Large intestine (tissue), 3 donors: ENCODE measurements around the gene HSD17B2. TPM values are rescaled to one million over a fixed set of nuclear protein-coding genes. Genes with fewer than 3 reads are reported as not detected.

Experiments used
- DNase-seq, 2 donors: peaks; one replicate each; pipeline versions ENCODE4 v3.0.0 to v3.0.0-alpha.2; 2013
- H3K27ac ChIP-seq: one replicate; pipeline ENCODE4 v1.5.1; 2013; ENCODE audit warnings: low read length
- H3K27me3 ChIP-seq: 2 replicates; pipeline ENCODE4 v1.6.1; 2013; ENCODE audit warnings: low read length; ENCODE audit not compliant: control insufficient read depth, insufficient read depth
- H3K36me3 ChIP-seq: 2 replicates; pipeline ENCODE4 v1.6.1; 2013; ENCODE audit warnings: low read length; ENCODE audit not compliant: control insufficient read depth, insufficient read depth
- H3K4me1 ChIP-seq: one replicate; pipeline ENCODE4 v1.6.1; 2013; ENCODE audit warnings: low read length; ENCODE audit not compliant: control insufficient read depth, insufficient read depth
- H3K4me3 ChIP-seq: one replicate; pipeline ENCODE4 v1.5.1; 2013; ENCODE audit warnings: low read length
- H3K9me3 ChIP-seq: one replicate; pipeline ENCODE4 v1.6.1; 2013; ENCODE audit warnings: mild to moderate bottlenecking, low read depth, low read length, moderate library complexity; ENCODE audit not compliant: control insufficient read depth
- WGBS: methylation state at CpG from one replicate; pipeline ENCODE4 v1.1.5; 2013; ENCODE audit warnings: low lambda C conversion rate; ENCODE audit not compliant: insufficient coverage; 5-methylcytosine and 5-hydroxymethylcytosine counted together
- polyA plus RNA-seq: library from polyadenylated mRNA; unstranded; fragments of 120-200 nt; gene quantifications from one replicate; pipeline ENCODE4 v1.2.1, GENCODE V29; 2013

HSD17B2 gene
- polyA plus RNA-seq, 1 donor = 69.5 TPM

DNA sequence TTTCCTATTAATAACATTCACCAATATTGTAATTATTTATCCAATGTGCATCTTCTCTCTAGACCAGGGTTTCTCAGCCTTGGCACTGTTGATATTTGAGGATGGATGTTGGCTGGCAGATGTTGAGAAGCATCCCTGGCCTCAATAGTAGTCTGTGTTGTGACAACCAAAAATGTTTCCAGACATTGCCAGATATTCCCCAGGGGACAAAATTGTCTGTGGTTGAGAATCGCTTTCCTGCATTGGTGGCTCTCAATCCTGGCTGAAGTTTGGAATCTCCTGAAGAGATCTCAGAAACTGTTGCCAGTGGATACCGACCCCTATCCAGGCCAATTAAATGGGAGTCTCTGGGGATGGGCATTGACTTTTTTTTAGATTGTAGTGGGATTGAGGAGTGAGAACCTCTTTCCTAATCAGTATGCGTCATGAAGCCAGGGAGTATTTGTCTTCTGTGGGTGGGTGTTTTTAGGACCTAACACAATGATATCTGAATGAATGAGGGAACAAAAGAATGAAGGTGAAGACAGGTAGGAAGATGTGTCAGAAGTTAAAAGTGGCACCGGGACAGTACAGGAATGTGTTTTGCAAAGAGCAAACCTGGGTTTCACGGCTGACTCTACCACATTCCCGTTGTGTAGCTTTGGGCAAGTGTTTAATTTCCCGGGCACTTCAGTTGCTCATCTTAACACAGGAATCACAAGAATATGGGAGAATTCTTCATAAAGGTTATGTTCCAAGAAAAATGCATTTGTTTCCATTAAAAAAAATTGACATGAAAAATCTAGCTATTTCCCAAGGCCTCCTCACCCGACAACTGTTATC is 24.3 kb downstream of the HSD17B2 start:
- WGBS = 33% methylated on average over 1 of the region's 8 CpGs
- H3K27me3 ChIP-seq = no peaks in the 10 kb centered on the region
- H3K9me3 ChIP-seq = no peaks in the 10 kb centered on the region
- peak overlapping the region; percentile 33 for H3K27ac ChIP-seq
- peaks cover 3% of the 10 kb centered on the region for H3K36me3 ChIP-seq
- peaks cover 52% of the 10 kb centered on the region for H3K4me1 ChIP-seq
- no peak for DNase-seq
- H3K4me3 ChIP-seq = no peak overlapping the region

DNA sequence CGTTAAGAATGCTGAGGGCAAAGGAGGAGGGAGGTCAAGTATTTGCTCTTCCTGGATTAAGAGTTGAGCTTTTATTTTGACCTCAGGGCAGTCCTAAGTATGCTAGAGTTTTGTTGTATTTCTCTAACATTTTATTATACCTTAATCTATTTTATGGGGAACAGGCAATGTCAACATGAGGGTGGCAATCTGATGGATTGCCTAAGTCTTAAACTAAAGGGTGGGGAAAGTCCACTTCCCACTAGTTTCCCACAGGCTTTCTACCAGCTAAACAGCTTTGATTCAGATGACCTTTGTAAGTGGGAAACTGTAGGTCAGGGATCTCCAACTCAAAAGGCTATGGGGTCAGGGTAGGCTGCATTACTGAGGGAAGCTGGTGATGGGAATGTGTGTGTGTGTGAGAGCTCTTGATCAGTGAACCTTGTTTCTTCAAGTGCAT is 24.9 kb downstream of the HSD17B2 start:
- H3K27ac ChIP-seq = peak overlapping the region; percentile 61
- no peak overlapping the region for H3K4me3 ChIP-seq
- H3K4me1 ChIP-seq = peaks cover 51% of the 10 kb centered on the region
- H3K27me3 ChIP-seq = no peaks in the 10 kb centered on the region
- H3K9me3 ChIP-seq = no peaks in the 10 kb centered on the region
- peaks cover 3% of the 10 kb centered on the region for H3K36me3 ChIP-seq
- WGBS = 17% methylated on average over 1 of the region's 1 CpG
- peak; percentile 64 to 88 for DNase-seq

DNA sequence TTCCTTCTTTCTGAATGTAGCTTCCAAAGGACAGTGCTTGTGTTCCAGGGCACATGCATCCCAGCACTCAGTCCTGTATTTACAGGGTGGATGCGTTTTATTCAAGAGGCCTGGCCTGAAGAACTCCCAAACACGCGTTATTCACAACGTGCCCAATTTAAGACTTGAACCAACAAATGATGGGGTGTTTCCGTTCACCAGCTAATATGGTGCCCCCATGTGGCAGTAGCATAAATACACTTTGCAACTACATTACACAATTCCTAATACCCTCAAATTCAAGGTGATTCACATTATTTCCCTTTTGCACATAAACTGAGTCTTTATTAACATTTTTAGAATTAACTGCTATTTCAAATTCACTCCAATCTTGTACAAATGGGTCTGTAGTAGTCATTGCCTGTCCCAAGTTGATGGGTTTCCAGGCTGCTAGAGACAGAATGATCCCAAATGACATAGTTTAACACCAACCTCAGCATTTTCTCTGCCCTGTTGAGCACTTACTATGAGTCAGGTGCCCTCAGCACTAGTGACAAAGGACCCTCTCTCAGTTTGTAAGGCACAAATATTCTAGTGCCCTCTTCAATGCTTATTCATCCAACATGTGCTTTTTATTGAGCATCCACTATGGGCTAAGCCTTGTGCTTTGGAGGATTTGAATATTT is 26.9 kb downstream of the HSD17B2 start:
- Histone ChIP-seq H3K27ac (no peak overlapping the region), H3K27me3 (no peaks in the 10 kb centered on the region), H3K4me1 (peaks cover 43% of the 10 kb centered on the region), H3K36me3 (peaks cover 3% of the 10 kb centered on the region), H3K4me3 (no peak overlapping the region), H3K9me3 (no peaks in the 10 kb centered on the region)
- DNase-seq = peak in 1 of 2 donors; percentile 36
- WGBS = no CpG with 5 or more reads among the region's 5 CpGs

DNA sequence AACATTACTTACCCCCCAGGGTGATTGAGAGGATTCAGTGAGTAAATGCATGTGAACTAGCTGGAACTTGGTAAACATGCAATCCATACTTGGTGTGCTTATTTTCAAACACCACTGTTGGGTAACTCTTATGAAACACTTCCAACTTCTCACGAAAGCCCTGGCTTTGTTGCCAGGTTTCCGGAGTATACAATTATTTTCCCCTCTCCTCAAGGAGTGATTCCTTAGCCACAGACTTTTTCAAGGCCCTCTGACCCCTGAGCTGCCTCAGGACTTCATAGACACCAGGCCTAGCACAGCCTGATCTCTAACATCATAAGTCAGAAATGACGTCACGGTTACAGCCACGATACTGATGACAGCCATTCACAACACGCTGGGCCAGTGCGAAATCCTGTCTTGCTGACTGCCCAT is 27.6 kb downstream of the HSD17B2 start:
- Histone ChIP-seq H3K36me3 (no peaks in the 10 kb centered on the region), H3K4me3 (no peak overlapping the region), H3K4me1 (peaks cover 42% of the 10 kb centered on the region), H3K27me3 (no peaks in the 10 kb centered on the region), H3K27ac (no peak overlapping the region), H3K9me3 (no peaks in the 10 kb centered on the region)
- 100% methylated on average over 2 of the region's 7 CpGs for WGBS
- DNase-seq = no peak

DNA sequence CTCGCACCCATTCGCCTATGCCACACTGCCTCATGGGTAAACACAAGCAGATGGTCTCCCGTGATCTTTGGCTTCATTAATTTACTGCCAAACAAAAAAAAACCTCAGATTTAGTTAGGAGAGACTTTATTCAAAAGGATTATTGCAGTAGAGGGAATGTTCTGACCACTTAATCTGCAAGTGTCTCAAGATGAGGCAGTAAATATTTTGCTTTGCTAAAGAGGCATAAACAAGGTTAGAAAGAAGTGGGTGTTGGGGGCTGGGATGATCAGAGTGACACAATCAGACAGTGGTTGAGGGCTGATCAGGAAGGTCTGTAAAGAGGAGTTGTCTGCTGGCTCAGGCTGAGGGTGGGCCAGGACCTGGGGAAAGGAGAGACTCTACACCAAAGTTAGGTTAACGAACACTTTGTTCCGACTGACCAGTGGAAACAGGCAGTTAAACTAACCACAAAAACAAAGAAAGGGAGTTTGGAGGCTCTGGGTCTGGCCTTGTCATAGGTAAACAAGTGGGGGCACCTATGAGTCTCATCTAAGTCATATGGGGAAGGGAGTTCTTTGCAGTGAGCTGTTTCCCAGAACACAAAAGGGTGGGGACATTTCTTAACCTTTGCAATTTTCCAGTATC is 28.5 kb downstream of the HSD17B2 start:
- Histone ChIP-seq H3K4me1 (peaks cover 47% of the 10 kb centered on the region), H3K9me3 (no peaks in the 10 kb centered on the region), H3K36me3 (peaks cover 4% of the 10 kb centered on the region), H3K27me3 (no peaks in the 10 kb centered on the region), H3K27ac (no peak overlapping the region), H3K4me3 (no peak overlapping the region)
- DNase-seq = no peak
- no CpG with 5 or more reads among the region's 5 CpGs for WGBS

DNA sequence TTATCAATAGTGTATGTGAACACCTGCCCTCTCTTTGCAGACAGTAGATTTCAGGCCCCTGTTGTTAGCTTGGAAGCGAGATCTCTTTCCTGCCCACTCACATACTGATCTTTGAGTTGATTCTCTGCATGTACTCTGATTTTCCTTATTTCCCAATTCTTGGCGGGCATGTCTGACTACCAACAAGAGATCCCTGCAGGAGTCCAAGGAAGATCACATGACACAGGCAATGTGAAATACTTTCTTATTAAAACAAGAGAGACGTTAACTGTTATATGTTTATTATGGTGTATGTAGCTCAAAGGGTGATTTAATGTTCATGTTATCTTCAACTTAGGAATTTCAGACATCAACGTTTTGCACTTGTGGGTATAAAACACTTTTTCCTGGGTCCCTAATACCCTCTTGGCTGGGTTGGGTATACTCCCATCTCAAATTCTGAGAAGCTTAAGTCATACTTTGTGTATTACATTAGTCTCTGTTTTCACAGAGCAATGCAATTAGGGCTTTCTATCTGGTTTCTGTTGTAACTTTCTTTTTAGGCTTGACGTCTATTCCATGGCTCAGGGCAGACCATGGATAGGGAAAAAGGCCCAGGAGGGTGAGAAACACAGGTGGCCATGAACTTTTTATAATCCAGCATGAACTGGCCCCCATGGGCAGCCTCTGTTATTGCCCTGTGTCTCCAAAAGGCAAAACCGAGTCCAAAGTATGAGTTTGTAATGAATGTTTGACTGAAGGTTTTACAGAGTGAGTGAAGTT is 32.2 kb downstream of the HSD17B2 start:
- Histone ChIP-seq H3K36me3 (peaks cover 32% of the 10 kb centered on the region), H3K4me1 (peaks cover 25% of the 10 kb centered on the region), H3K4me3 (no peak overlapping the region), H3K9me3 (no peaks in the 10 kb centered on the region), H3K27me3 (no peaks in the 10 kb centered on the region), H3K27ac (peak overlapping the region; percentile 55)
- peak; percentile 39 to 78 for DNase-seq
- 13% methylated on average over 1 of the region's 6 CpGs for WGBS

DNA sequence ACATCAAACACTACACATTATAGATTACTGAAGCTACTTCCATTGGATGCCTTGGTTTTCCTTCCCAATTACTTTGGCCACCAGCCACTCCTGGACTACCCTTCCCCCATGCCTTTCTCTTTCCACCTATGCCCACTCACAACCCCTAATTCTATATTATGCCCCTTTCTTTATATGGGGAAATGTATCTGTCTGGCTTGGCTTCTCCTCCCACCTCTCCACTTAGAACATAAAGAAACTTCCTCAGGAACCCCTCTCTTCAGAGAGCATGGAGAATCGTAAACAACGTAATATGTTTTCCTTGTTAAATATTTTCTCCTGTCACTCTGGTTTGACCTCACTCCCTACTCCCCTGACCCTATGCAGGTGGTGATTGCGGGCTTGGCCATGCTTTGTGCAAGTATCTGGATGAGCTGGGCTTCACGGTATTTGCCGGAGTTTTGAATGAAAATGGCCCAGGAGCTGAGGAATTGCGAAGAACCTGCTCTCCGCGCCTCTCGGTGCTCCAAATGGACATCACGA is 32.8 kb downstream of the HSD17B2 start:
- Histone ChIP-seq H3K4me1 (peaks cover 25% of the 10 kb centered on the region), H3K9me3 (no peaks in the 10 kb centered on the region), H3K27me3 (no peaks in the 10 kb centered on the region), H3K27ac (peak overlapping the region; percentile 55), H3K4me3 (no peak overlapping the region), H3K36me3 (peaks cover 36% of the 10 kb centered on the region)
- DNase-seq = no peak
- no CpG with 5 or more reads among the region's 10 CpGs for WGBS

DNA sequence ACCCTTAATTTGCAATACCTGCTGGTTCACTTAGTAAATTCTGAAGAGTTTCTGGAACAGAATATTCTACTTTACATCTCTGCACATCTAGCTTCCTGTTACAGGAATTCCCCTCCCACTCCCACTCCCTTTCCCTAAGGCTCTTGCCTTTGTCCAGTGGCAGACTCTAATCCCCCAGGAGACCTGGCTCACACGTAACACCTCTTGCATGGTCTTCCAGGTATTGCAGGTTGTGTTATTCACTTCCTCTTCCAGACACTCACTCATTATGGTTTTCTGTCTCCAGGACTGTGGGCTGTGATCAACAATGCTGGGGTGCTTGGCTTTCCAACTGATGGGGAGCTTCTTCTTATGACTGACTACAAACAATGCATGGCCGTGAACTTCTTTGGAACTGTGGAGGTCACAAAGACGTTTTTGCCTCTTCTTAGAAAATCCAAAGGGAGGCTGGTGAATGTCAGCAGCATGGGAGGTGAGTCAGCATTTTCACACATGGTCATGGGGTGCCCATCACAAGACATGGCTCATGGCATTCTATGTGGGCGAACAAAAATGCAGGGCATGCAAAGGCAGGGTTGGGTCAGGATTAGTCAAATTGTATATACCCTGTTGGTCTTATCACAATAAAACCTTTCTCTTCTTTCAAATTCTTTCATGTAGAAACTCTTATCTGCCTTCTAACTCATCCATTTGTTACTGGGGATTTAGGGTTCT is 35.8 kb downstream of the HSD17B2 start:
- Histone ChIP-seq H3K4me1 (peaks cover 19% of the 10 kb centered on the region), H3K36me3 (peaks cover 45% of the 10 kb centered on the region), H3K27ac (no peak overlapping the region), H3K27me3 (no peaks in the 10 kb centered on the region), H3K9me3 (no peaks in the 10 kb centered on the region), H3K4me3 (no peak overlapping the region)
- DNase-seq = no peak
- WGBS = no CpG with 5 or more reads among the region's 4 CpGs

DNA sequence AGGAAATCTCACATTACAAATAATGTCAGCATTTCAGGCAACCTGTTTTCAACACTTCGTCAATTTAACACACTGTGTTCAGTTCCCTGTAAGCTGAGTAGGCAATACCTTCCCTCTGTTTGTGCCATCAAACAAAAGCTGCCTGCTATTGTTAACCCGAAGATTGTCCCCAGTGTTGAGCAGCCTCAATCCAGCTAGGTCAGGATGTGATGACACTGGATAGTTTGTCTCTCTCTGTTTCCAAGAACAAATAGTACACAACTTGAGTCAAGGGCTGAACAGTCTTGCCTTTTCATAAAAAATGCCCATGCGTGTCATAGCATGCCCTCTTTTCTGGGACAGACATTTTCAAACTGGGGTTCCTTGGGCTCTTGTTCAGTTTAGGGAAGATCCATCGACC is 36.4 kb downstream of the HSD17B2 start:
- no peak for DNase-seq
- H3K36me3 ChIP-seq = peaks cover 45% of the 10 kb centered on the region
- no peaks in the 10 kb centered on the region for H3K27me3 ChIP-seq
- peaks cover 15% of the 10 kb centered on the region for H3K4me1 ChIP-seq
- no peaks in the 10 kb centered on the region for H3K9me3 ChIP-seq
- 100% methylated on average over 1 of the region's 4 CpGs for WGBS
- H3K27ac ChIP-seq = no peak overlapping the region
- H3K4me3 ChIP-seq = no peak overlapping the region
